HG03442 (cell line): ENCODE data around the gene FPGS.
"Not testable (repeated sequence)": the region's sequence is repeated elsewhere in the genome, so short reads cannot be mapped to it uniquely, and the experiment has no call there.

ENCODE experiments used
- ATAC-seq: cut with Tn5 transposase; IDR thresholded peaks from one replicate; pipeline ENCODE4 v1.9.1; 2021; ENCODE audit warnings: mild to moderate bottlenecking, moderate library complexity; ENCODE audit not compliant: unreplicated experiment

Gene FPGS

GRCh38 chr9:127802576-127803443, at the start of gene FPGS:
Gene FPGS (plus strand): TSS chr9:127802882. CDS start chr9:127802925, 43 bp downstream.
- ATAC-seq = peak; percentile 66

GRCh38 chr9:127753148-127753547, 49.5 kb upstream of the FPGS start:
- ATAC-seq = no peak

GRCh38 chr9:127753622-127754021, 49.1 kb upstream of the FPGS start:
- ATAC-seq = no peak

- no peak for ATAC-seq
Observed at GRCh38 chr9:127754099-127755060, 48.3 kb upstream of the FPGS start.

- ATAC-seq = no peak
Observed at GRCh38 chr9:127755061-127756060, 47.3 kb upstream of the FPGS start.

- ATAC-seq = no peak
Observed at GRCh38 chr9:127756233-127756632, 46.4 kb upstream of the FPGS start.

GRCh38 chr9:127756776-127757175, 45.9 kb upstream of the FPGS start:
- not testable (repeated sequence) for ATAC-seq

- no peak for ATAC-seq
Observed at GRCh38 chr9:127758843-127759242, 43.8 kb upstream of the FPGS start.

- ATAC-seq = no peak
Observed at GRCh38 chr9:127761061-127761460, 41.6 kb upstream of the FPGS start.

- ATAC-seq = no peak
Observed at GRCh38 chr9:127761491-127761956, 41.2 kb upstream of the FPGS start.

- ATAC-seq = no peak
Observed at GRCh38 chr9:127762111-127762676, 40.5 kb upstream of the FPGS start.

- no peak for ATAC-seq
Observed at GRCh38 chr9:127763918-127764384, 38.7 kb upstream of the FPGS start.

- no peak for ATAC-seq
Observed at GRCh38 chr9:127765418-127765817, 37.3 kb upstream of the FPGS start.

- ATAC-seq = no peak
Observed at GRCh38 chr9:127767410-127767809, 35.3 kb upstream of the FPGS start.

- ATAC-seq = no peak
Observed at GRCh38 chr9:127767909-127768331, 34.8 kb upstream of the FPGS start.

- ATAC-seq = no peak
Observed at GRCh38 chr9:127768698-127769097, 34.0 kb upstream of the FPGS start.

GRCh38 chr9:127769101-127769500, 33.6 kb upstream of the FPGS start:
- ATAC-seq = no peak

GRCh38 chr9:127769929-127770582, 32.6 kb upstream of the FPGS start:
- no peak for ATAC-seq

GRCh38 chr9:127770583-127770904, 32.1 kb upstream of the FPGS start:
- no peak for ATAC-seq
